Naive thymus-derived CD4-positive, alpha-beta T cell (primary cell): ENCODE results near the gene SKAP1. TPM values are rescaled to one million over a fixed set of nuclear protein-coding genes. Genes with fewer than 3 reads are reported as not detected.

Experiments
- ATAC-seq: fragments of 150-1000 bp; cut with Tn5 transposase; 2 replicates; pipeline ENCODE4 v1.10.0; 2021; ENCODE audit warnings: mild to moderate bottlenecking, moderate library complexity
- CTCF ChIA-PET: fragments of 350-600 bp; sonication (Branson Sonifier 250); formaldehyde crosslinking; loops from one replicate; lab custom pipeline; 2021; ENCODE audit warnings: antibody characterized with exemption; lab: Charles Lee
- POLR2A ChIA-PET: fragments of 350-600 bp; sonication (Branson Sonifier 250); formaldehyde crosslinking; loops from one replicate; lab custom pipeline; 2021; ENCODE audit warnings: antibody characterized with exemption, inconsistent platforms; lab: Charles Lee
- DNase-seq, 9 donors: peaks; one replicate each; pipeline versions ENCODE4 v3.0.0 to v3.0.0-alpha.2; 2020 to 2022; ENCODE audit warnings: mixed read lengths in 1 of 9
- H3K27ac ChIP-seq: one replicate; pipeline ENCODE4 v1.7.0; 2013; ENCODE audit warnings: mild to moderate bottlenecking, low read depth, low read length, moderate library complexity
- H3K27me3 ChIP-seq, 2 donors: one replicate each; pipeline ENCODE4 v1.7.0; 2013; ENCODE audit warnings: low read length in 2 of 2, mild to moderate bottlenecking in 2 of 2, moderate library complexity in 2 of 2; ENCODE audit not compliant: control insufficient read depth in 2 of 2, insufficient read depth in 2 of 2
- H3K36me3 ChIP-seq, 3 experiments: 1 replicate in 2 of 3; 2 replicates in 1 of 3; pipeline ENCODE4 v1.7.0; 2013; ENCODE audit warnings: low read length in 3 of 3, mild to moderate bottlenecking in 3 of 3, moderate library complexity in 1 of 3; ENCODE audit not compliant: insufficient read depth in 3 of 3, control insufficient read depth in 2 of 3
- H3K4me1 ChIP-seq, 2 donors: one replicate each; pipeline ENCODE4 v1.7.0; 2013; ENCODE audit warnings: low read length in 2 of 2, mild to moderate bottlenecking in 2 of 2, moderate library complexity in 1 of 2; ENCODE audit not compliant: control insufficient read depth in 2 of 2, insufficient read depth in 2 of 2
- H3K4me3 ChIP-seq: 2 replicates; pipeline ENCODE4 v1.7.0; 2013; ENCODE audit warnings: mild to moderate bottlenecking, low read length
- H3K9me3 ChIP-seq, 3 experiments: 1 replicate in 2 of 3; 2 replicates in 1 of 3; pipeline ENCODE4 v1.7.0; 2013; ENCODE audit warnings: low read length in 3 of 3; ENCODE audit not compliant: control insufficient read depth in 2 of 3
- H3K27ac Mint-ChIP-seq, 9 donors: one replicate each; pipeline ENCODE4 v1.8.0; 2020 to 2022; ENCODE audit warnings: mixed read lengths in 9 of 9, mild to moderate bottlenecking in 8 of 9, moderate library complexity in 5 of 9, inconsistent platforms in 2 of 9
- H3K27me3 Mint-ChIP-seq, 5 donors: one replicate each; pipeline ENCODE4 v1.8.0; 2021 to 2022; ENCODE audit warnings: mixed read lengths in 5 of 5, mild to moderate bottlenecking in 1 of 5
- H3K36me3 Mint-ChIP-seq, 5 donors: one replicate each; pipeline ENCODE4 v1.8.0; 2020 to 2022; ENCODE audit warnings: mixed read lengths in 5 of 5, mild to moderate bottlenecking in 3 of 5, inconsistent platforms in 1 of 5
- H3K4me1 Mint-ChIP-seq, 7 donors: one replicate each; pipeline ENCODE4 v1.8.0; 2020 to 2022; ENCODE audit warnings: mixed read lengths in 7 of 7, mild to moderate bottlenecking in 3 of 7, inconsistent platforms in 1 of 7
- H3K4me3 Mint-ChIP-seq, 10 donors: one replicate each; pipeline ENCODE4 v1.8.0; 2020 to 2022; ENCODE audit warnings: mild to moderate bottlenecking in 10 of 10, mixed read lengths in 10 of 10, moderate library complexity in 6 of 10, inconsistent platforms in 2 of 10
- H3K9me3 Mint-ChIP-seq, 11 donors: one replicate each; pipeline ENCODE4 v1.8.0; 2020 to 2022; ENCODE audit warnings: mixed read lengths in 11 of 11, mild to moderate bottlenecking in 4 of 11, inconsistent platforms in 1 of 11, moderate library complexity in 1 of 11
- intact Hi-C, 2 donors: fragments of 100-400 bp; cut with micrococcal nuclease; formaldehyde crosslinking; loops; one replicate each; pipeline ENCODE4 v1.15.1; 2023
- polyA plus RNA-seq, 2 donors: library from polyadenylated mRNA; unstranded; fragments of 300-500 nt; fragmentation: Illumina TruSeq; gene quantifications; one replicate each; pipeline ENCODE4 v1.2.3, GENCODE V29; 2021
- total RNA-seq, 6 experiments: library from RNA in 5 of 6; stranded (reverse) in 5 of 6; gene quantifications; 1 replicate in 5 of 6; 2 replicates in 1 of 6; pipeline ENCODE4 v1.2.3 and lab custom pipeline; 2021 to 2026

SKAP1 gene
- total and polyA plus RNA-seq, 7 experiments from 2014 or later = 99.3 to 289 (median 109) TPM

DNA sequence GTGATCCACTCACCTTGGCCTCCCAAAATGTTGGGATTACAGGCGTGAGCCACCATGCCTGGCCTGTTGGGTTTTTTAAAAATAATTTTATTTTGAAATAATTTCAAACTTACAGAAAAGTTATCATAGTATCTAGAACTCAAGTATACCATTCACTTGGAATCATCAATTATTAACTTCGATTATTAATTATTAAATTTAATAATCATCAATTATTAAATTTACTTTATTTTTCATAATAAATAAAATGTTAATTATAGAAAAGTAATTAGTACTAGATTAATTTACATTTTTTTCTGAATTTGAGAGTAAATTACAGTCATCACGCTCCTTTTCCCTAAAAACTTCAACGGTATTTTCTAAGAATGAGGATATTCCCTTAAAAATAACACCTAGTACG lies 13.7 kb upstream of the SKAP1 start:
- H3K36me3 Mint-ChIP-seq = peaks cover 0 to 24% (median 0%) of the 10 kb centered on the region in 5 donors
- H3K27me3 ChIP-seq = no peaks in the 10 kb centered on the region
- no peaks in the 10 kb centered on the region for H3K9me3 ChIP-seq
- intact Hi-C loops = loop anchor here (5.0 to 10.0 kb wide), 2 partner anchors 99 to 391 kb away; partner anchors contain the start of gene CALCOCO2 (in 1 of the 2)
- peaks cover 70 to 74% of the 10 kb centered on the region in 2 donors for H3K4me1 ChIP-seq
- H3K27ac ChIP-seq = no peak overlapping the region
- H3K9me3 Mint-ChIP-seq = peaks cover 0 to 10% (median 0%) of the 10 kb centered on the region in 11 donors
- ChIA-PET CTCF (interaction anchor here (1.7 kb wide), 1 partner anchor 10 kb away, joined by 5 read pairs; no protein-coding TSS in a partner anchor), POLR2A (interaction anchor here (15.2 kb wide), 1 partner anchor 10 kb away, joined by 183 read pairs; no protein-coding TSS in a partner anchor)
- H3K4me3 Mint-ChIP-seq = peak overlapping the region in 3 of 10 donors; percentile 61 to 84 (median 69)
- H3K36me3 ChIP-seq = no peaks in the 10 kb centered on the region
- H3K27me3 Mint-ChIP-seq = no peaks in the 10 kb centered on the region
- H3K4me3 ChIP-seq = no peak overlapping the region
- H3K4me1 Mint-ChIP-seq = peaks cover 58 to 91% (median 79%) of the 10 kb centered on the region in 7 donors
- DNase-seq (no peak), ATAC-seq (no peak)
- H3K27ac Mint-ChIP-seq = peak overlapping the region in 1 of 9 donors; percentile 95

DNA sequence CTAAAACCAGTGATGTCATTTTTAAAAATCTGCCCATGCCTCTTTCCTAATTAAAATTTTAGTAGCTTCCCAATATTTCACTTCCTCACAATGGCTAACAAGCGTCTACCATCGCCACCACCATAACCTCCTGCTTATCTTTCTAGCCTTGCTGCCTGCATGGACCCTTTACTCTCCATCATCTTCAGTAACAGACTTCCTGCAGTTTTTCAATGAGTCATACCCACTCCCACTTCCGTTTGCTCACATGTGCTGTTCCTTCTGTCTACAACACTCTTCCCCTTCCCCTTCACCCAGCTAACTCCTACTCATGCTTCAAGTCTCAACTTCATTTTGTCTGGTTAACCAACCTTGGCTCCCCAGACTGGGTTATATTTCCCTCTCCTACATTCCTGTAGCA lies 12.8 kb upstream of the SKAP1 start:
- H3K4me1 Mint-ChIP-seq = peaks cover 66 to 93% (median 87%) of the 10 kb centered on the region in 7 donors
- H3K36me3 Mint-ChIP-seq = peaks cover 0 to 25% (median 0%) of the 10 kb centered on the region in 5 donors
- H3K27ac Mint-ChIP-seq = peak overlapping the region; percentile 69 to 96 (median 95)
- peaks cover 0 to 10% (median 0%) of the 10 kb centered on the region in 11 donors for H3K9me3 Mint-ChIP-seq
- ChIA-PET CTCF (interaction anchor here (1.7 kb wide), 1 partner anchor 10 kb away, joined by 5 read pairs; no protein-coding TSS in a partner anchor), POLR2A (interaction anchor here (0.6 to 15.2 kb wide), 4 partner anchors 11 to 30 kb away, joined by 3 to 183 read pairs (median 20); partner anchors contain the start of gene SKAP1)
- H3K27ac ChIP-seq = no peak overlapping the region
- no peak for ATAC-seq
- H3K27me3 ChIP-seq = no peaks in the 10 kb centered on the region
- no peaks in the 10 kb centered on the region for H3K36me3 ChIP-seq
- intact Hi-C loops = loop anchor here (5.0 to 10.0 kb wide), 2 partner anchors 99 to 392 kb away; partner anchors contain the start of gene CALCOCO2 (in 1 of the 2)
- H3K4me3 ChIP-seq = peak overlapping the region; percentile 28
- DNase-seq = no peak
- no peaks in the 10 kb centered on the region for H3K27me3 Mint-ChIP-seq
- no peaks in the 10 kb centered on the region for H3K9me3 ChIP-seq
- peak overlapping the region; percentile 1 to 86 (median 62) for H3K4me3 Mint-ChIP-seq
- H3K4me1 ChIP-seq = peaks cover 79 to 82% of the 10 kb centered on the region in 2 donors

DNA sequence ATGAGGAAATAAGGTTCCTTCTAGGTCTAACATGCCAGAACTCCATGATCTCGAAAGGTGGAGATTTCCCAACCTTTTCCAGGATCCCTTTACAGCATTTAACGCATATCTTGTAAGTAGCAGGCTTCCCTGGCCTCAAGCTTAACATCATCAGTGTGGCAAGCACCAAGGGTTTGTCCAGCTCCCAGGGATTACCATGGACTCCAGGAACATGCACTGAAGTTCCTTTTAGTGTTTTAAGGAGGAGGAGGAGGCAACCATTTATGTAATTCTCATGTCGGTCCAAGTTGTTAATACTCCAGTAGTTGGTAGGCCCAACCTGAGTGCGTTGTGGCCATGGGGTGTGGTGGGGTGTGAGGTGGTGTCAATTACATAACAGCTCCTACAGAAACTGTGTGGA lies 11.8 kb upstream of the SKAP1 start:
- Mint-ChIP-seq H3K4me3 (peak overlapping the region; percentile 41 to 86 (median 70)), H3K9me3 (peaks cover 0 to 10% (median 0%) of the 10 kb centered on the region in 11 donors), H3K4me1 (peaks cover 74 to 97% (median 94%) of the 10 kb centered on the region in 7 donors), H3K36me3 (peaks cover 0 to 26% (median 0%) of the 10 kb centered on the region in 5 donors), H3K27ac (peak overlapping the region; percentile 69 to 96 (median 95)), H3K27me3 (no peaks in the 10 kb centered on the region)
- DNase-seq = no peak
- no peaks in the 10 kb centered on the region for H3K9me3 ChIP-seq
- no peaks in the 10 kb centered on the region for H3K27me3 ChIP-seq
- peak overlapping the region; percentile 28 for H3K4me3 ChIP-seq
- H3K36me3 ChIP-seq = no peaks in the 10 kb centered on the region
- CTCF ChIA-PET = interaction anchor here (0.7 to 1.8 kb wide), 5 partner anchors 8 to 15 kb away, joined by 3 to 7 read pairs (median 4); no protein-coding TSS in a partner anchor
- peak overlapping the region; percentile 54 for H3K27ac ChIP-seq
- peaks cover 87 to 91% of the 10 kb centered on the region in 2 donors for H3K4me1 ChIP-seq
- no peak for ATAC-seq
- intact Hi-C loops = loop anchor here (1.0 to 10.0 kb wide), 7 partner anchors 11 to 393 kb away; partner anchors contain the start of gene CALCOCO2 (in 1 of the 2)
- POLR2A ChIA-PET = interaction anchor here (0.5 to 15.2 kb wide), 9 partner anchors 9 to 351 kb away, joined by 3 to 183 read pairs (median 5); partner anchors contain the start of gene SKAP1

DNA sequence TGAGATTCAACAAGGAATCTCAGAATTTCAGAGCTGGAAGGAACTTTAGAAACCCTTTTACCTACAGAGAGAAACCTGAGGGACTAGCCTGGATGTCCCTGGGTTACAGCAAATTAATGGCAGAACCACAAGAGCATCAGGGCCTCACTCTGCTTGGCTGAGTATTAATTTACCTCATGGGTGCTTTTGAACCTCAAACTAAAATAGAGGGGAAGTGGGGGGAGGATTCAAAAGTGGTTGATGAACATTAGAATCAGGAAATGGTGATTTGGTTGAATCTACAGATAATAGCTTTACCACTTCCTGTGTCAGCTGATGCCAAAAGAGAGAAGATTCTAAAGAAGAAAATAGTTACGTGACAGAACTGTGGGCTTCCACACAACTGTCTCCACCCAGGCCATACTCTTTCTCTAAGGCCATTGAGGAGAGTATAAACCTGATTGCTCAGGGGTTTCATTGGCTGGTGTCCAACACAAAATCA lies 11.3 kb upstream of the SKAP1 start:
- peak overlapping the region; percentile 63 for H3K27ac ChIP-seq
- H3K27ac Mint-ChIP-seq = peak overlapping the region; percentile 69 to 96 (median 95)
- H3K4me3 Mint-ChIP-seq = peak overlapping the region; percentile 61 to 86 (median 76)
- H3K4me1 ChIP-seq = peaks cover 93 to 95% of the 10 kb centered on the region in 2 donors
- peaks cover 80 to 97% (median 94%) of the 10 kb centered on the region in 7 donors for H3K4me1 Mint-ChIP-seq
- H3K36me3 ChIP-seq = no peaks in the 10 kb centered on the region
- ATAC-seq = peak; percentile 80
- DNase-seq = peak in 7 of 9 donors; percentile 74 to 88 (median 86)
- POLR2A ChIA-PET = interaction anchor here (0.5 to 15.2 kb wide), 11 partner anchors 8 to 350 kb away, joined by 3 to 183 read pairs (median 4); partner anchors contain the start of gene SKAP1
- H3K27me3 ChIP-seq = no peaks in the 10 kb centered on the region
- intact Hi-C loops = loop anchor here (1.0 to 10.0 kb wide), 7 partner anchors 12 to 394 kb away; partner anchors contain the start of gene CALCOCO2 (in 1 of the 2)
- peak overlapping the region; percentile 28 for H3K4me3 ChIP-seq
- no peaks in the 10 kb centered on the region for H3K9me3 ChIP-seq
- no peaks in the 10 kb centered on the region for H3K27me3 Mint-ChIP-seq
- H3K9me3 Mint-ChIP-seq = peaks cover 0 to 15% (median 0%) of the 10 kb centered on the region in 11 donors
- CTCF ChIA-PET = interaction anchor here (0.7 to 1.8 kb wide), 5 partner anchors 9 to 15 kb away, joined by 3 to 7 read pairs (median 4); no protein-coding TSS in a partner anchor
- peaks cover 0 to 32% (median 0%) of the 10 kb centered on the region in 5 donors for H3K36me3 Mint-ChIP-seq

DNA sequence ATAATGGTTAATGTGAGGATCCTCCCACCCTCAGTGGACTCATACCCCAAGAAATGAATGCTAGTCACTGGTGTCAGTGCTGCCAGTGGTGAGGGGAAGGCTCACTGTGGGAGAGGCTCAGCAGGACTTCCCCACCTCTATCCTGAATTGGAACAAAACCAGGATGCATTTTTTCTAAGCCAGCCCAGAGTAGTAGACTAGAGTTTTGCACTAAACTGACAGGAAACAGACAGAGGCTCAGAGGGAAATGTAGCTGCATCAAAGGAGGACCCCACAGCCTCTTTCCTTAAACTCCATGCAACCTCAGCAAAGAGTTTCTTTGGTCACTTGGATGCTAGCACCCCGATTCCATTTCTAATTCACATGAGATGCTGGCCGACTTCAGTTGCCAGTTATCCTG lies 10.7 kb upstream of the SKAP1 start:
- intact Hi-C loops = loop anchor here (1.0 to 10.0 kb wide), 7 partner anchors 11 to 394 kb away; partner anchors contain the start of gene CALCOCO2 (in 1 of the 2)
- Histone ChIP-seq H3K4me1 (peaks cover 91 to 94% of the 10 kb centered on the region in 2 donors), H3K27me3 (no peaks in the 10 kb centered on the region), H3K9me3 (no peaks in the 10 kb centered on the region), H3K27ac (peak overlapping the region; percentile 63), H3K36me3 (no peaks in the 10 kb centered on the region), H3K4me3 (peak overlapping the region; percentile 28)
- ChIA-PET POLR2A (interaction anchor here (0.7 to 15.2 kb wide), 10 partner anchors 8 to 100 kb away, joined by 3 to 183 read pairs (median 6); partner anchors contain the start of gene SKAP1), CTCF (interaction anchor here (1.1 to 1.8 kb wide), 5 partner anchors 12 to 152 kb away, joined by 4 to 7 read pairs (median 5); partner anchors contain the start of gene HOXB5)
- Mint-ChIP-seq H3K9me3 (peaks cover 0 to 14% (median 0%) of the 10 kb centered on the region in 11 donors), H3K27ac (peak overlapping the region; percentile 69 to 96 (median 95)), H3K4me1 (peaks cover 76 to 97% (median 94%) of the 10 kb centered on the region in 7 donors), H3K36me3 (peaks cover 0 to 30% (median 0%) of the 10 kb centered on the region in 5 donors), H3K27me3 (no peaks in the 10 kb centered on the region), H3K4me3 (peak overlapping the region; percentile 61 to 86 (median 76))
- ATAC-seq (no peak), DNase-seq (peak in 1 of 9 donors; percentile 36)
